GM19463 (cell line): ENCODE data around the gene TOMM7.
"Not testable (repeated sequence)": the region's sequence is repeated elsewhere in the genome, so short reads cannot be mapped to it uniquely, and the experiment has no call there.

ENCODE experiments used
- ATAC-seq: cut with Tn5 transposase; IDR thresholded peaks from one replicate; pipeline ENCODE4 v1.9.1; 2021; ENCODE audit warnings: mild to moderate bottlenecking, moderate library complexity; ENCODE audit not compliant: unreplicated experiment

Gene TOMM7

DNA sequence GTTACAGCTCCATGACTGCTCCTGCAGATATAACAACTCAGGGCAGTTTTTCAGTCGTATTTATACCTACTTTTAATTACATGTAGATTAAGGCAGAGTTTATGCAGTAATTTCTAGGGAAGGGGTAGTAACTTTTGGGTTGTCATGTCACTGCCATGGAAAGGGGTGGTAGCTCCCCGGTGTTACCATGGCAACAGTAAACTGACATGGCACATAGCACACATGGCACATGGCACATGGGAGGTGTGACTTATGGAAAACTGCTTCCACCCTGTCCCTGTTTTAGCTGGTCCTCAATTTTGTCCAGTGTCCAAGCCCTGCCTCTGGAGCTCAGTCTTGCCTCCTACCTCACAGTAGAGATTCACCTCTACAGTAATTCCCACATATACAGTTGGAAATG is 3.9 kb upstream of the TOMM7 start:
- no peak for ATAC-seq

DNA sequence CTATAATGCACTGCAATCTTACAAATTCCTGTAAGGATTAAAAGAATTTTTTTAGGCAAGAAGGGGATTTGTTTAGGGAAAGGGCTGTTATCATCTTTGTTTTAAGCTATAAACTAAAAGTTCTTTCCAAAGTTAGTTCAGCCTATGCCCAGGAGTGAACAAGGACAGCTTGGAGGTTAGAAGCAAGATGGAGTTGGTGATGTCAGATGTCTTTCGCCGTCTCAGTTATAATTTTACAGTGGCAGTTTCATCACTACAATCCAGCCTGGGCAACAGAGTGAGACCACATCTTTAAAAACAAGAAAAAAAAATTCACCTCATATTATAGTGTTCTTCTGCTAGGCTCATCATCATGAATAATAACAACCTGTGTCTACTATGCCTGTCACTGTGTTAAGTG is 2.1 kb upstream of the TOMM7 start:
- no peak for ATAC-seq

DNA sequence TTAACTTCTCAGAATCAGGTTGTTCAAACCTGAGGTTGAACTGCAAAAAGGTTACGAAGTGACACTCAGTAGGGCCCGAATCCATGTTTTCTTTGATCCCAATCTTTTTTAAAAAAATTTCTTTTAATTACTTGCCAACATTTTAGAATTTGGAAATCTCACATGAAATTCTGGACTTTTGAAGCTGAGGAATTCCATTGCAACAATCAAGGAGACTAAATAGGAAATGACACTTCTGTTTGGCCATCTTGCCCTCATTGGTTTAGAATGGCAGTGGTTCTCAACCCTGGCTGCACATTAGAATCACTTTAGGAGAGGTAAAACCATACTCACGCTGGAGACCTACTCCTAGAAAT is 471 bp upstream of the TOMM7 start:
- no peak for ATAC-seq

DNA sequence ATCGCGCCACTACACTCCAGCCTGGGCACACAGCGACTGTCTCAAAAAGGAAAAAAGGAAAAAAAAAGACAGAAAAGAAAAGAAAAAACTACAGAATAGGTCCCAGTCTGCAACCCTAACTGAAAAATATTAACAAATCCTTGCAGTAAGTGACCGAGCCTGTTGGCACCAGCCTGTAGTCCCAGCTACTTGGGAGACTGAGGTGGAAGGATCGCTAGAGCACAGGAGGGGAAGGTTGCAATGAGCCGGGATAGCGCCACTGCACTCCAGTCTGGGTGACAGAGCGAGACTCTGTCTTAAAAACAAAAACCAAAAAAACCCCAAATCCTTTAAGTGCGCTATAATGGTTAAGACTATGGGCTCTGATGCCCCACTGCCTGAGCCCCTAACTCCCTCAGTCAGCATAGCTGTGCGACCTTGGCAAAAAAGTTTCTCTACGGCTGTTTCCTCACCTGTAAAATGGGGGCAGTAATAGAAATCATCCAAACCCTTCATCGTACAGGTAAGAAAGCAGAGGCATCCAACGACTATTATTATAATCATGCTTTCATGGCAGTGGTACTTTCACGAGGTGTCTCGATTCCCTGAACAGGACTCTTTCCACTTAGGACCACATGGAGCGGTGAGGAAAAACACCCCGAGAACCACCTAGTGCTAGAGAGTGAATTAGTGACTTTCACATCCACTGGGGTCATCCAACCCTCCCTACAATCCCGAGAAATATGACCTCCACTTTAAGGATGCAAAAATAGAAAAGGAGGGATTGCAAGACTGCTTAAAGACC is 755 bp downstream of the TOMM7 start:
- no peak for ATAC-seq

DNA sequence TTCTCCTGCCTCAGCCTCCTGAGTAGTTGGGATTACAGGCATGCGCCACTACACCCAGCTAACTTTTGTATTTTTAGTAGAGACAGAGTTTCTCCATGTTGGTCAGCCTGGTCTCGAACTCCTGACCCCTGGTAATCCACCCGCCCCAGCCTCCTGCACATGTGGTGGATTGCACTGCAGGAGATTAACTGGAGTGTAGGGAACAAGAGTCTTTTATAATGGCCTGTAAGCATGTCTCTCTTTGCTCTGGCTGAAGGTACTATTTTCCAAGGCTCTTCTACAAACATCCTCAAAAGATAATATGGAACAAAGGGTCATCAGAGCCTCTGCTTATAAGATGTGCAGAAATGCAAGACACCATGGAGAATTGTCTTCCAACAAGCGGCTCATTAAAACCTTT is 3.2 kb downstream of the TOMM7 start:
- no peak for ATAC-seq

DNA sequence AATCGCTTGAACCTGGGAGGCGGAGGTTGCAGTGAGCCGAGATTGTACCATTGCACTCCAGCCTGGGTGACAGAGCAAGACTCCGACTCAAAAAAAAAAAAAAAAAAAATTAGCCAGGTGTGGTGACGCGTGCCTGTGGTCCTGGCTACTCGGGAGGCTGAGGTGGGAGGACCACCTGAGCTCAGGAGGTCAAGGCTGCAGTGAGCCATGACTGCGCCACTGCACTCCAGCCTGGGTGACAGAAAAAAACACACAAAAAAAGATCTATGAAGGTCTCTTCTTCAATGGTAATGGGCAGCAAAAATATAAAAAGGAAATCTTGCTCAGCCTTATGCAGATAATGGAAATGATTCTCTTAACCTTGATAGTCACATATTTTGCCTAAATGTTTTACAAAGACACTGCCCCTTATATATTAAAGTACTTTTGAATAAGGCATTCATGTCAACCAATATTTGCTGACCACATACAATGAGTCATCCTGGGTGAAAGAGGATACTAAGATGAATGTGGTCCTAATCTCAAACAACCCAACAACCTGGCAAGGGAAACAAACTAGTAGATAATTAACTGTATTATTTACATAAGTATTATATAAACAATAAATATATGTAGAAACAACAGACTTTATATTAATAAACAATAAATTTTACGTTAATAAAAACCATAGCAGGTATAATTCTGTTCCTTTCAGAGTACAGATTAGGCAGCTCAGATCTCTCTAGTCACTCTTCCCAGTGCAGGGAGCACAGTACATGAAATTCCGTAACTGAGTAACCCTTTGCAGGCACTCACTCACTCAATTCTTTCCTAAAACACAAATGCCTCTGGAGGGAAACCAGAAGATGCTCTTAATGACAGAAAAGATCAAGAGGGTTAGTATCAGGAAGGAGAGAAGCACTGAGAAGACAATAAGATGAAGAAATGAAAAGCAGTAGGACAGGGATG is 8.1 kb downstream of the TOMM7 start:
- ATAC-seq, result no peak

DNA sequence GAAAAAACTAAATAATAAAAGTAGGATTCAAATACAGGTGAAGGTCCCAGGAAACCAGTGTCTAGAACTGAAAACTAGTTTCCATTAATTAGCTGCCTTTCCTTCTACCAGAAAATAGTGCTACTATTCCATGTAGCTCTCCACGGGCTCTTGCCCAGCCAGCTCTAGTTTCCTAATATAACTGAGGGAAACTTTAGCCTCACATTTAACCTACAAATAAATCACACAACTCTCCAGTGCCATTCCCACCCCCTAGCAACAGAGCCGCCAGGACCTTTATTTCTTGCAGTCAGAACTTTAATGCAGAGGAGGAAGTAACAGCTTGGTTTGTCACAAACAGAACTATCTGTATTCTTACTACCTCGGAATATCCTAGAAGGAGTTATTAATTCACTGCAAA is 10.3 kb downstream of the TOMM7 start:
- no peak for ATAC-seq

DNA sequence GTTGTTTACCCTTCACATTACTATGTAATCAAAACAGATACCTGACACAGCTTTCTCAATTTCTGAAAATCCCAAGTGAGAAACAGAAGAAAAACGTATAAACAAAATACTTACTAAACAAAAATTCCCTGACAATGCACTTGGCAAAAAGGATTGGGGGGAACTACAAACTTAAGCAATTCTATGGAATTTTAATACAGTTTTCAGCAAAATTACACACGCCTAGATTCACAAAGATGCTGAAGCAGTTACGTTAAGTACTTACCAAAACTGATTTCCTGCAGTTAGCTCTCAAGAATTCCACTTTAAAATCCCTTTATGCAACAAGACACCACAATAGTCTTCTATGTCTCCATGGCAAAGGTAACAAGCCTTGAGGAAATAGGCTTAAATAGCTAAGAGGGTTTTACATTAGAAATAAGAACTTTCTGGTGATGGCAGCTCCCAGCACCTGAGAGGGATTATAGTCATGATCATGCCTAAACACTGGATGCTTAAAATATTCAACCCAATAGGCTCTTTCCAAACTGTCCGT is 10.8 kb downstream of the TOMM7 start:
- ATAC-seq, result no peak

DNA sequence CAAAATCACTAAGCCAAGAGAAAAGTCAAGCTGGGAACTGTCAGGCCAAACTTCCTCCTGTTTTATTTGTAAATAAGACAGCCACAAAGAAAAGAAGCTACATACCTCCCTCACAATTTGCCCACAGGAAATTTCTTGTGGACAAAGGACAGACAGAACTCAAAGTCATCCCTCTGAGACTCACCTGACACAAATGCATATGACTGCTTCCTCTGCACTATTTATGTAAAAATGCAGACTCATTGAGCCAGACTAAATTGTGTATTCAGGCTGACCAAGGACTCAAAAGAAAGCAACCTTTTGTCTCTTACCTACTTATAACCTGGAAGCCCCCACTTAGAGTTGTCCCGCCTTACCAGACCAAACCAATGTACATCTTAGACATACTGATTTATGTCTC is 11.8 kb downstream of the TOMM7 start:
- no peak for ATAC-seq

DNA sequence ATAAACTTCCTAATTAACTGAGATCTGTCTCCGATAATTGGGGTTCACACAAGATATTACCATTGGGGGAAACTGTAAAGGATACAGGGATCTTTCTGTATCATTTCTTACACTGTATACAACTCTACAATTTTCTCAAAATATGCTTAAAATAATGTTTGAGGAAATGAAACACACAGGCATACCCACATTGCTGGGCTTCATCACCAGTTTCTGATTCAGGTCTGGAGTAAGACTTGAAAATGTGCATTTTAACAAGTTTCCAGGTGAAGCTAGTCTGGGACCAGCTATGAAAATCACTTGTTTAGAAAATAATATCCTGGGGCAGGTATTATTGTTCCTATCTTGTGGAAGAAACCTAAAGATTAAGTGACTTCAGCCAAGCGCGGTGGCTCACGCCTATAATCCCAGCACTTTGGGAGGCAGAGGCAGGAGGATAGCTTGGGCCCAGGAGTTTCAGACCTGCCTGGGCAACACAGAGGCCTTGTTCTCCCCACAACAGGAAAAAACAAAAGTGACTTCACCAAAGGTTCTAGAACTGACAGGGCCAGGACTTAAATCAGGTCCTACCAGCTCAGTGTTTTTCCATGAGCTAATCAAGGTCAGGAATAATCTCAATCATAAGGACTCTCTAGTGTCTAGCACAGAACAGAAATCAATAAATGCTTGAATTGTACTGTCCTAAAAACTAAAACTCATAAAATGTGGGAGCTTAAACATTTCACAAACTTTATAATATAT is 12.6 kb downstream of the TOMM7 start:
- no peak for ATAC-seq

DNA sequence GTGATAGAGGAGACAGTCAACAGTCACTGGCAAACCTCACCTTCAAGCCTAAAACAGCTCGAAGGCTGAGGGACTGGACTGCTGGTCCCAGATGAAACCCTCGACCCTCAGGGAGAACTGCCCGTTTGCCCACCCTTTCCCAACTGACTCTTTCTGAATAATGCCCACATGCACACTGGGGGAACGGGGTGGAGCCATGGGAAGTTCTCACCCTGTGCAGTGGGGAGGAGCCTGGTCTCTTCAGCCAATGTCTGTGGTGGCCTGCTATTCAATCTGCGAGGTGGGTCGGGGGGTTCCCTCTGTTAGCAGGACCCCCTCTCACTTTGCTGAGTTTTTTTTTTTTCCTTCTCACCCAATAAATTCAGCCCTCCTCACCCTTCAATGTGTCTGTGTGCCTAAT is 14.5 kb downstream of the TOMM7 start:
- no peak for ATAC-seq

DNA sequence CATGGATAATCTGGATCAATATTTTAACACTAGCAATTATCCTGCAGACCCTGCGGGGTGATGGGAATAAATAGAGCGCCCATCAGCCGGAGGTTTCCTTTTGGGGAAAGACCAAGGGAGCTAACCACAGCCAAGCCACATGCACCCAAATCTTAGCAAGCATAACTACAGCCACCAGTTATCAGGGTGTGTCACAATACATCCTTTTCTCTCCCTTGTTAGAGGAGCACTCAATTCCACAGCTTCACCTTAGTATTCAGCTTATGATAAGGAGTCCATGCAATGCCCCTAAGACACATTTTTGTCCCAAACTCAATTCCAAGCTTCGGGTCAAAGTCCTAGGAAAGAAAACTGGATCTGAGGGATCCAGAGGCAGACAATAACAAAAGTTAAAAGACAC is 15.9 kb downstream of the TOMM7 start:
- no peak for ATAC-seq

DNA sequence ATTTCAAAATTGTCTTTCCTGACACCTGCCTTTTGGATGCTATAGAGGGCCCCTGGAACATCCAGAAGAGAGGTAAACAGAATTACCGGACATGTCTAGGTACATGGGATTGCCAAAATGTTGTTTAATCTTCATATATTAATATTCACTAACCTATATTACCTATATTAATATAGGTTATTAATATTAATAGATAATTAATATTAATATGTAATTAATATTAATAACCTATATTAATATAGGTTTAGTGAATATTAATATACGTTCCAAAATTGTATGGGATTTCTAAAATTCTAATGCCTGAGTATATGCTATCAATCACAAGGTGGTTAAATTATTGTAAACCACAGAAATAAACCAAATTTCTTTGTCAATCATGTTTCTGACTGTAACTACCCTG is 17.4 kb downstream of the TOMM7 start:
- ATAC-seq, result no peak

DNA sequence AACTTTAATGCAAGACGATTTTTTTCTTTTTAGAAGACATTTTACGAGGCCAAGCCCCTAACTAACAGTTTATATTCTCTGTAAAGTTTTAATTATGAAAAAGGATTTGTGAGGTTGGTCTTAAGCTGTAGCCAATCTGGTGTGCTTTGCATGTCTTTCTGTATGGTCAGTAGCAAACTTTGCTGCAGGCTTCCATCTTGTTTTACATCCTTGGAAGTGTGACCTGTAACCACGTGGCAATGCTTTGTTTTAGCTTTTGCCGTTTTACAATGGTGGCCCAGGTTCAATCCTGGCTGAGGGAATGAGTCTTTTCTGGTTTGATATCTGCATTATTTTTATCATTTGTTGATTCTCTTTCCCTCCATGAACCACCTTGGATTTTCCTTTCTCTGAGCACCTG is 19.8 kb downstream of the TOMM7 start:
- ATAC-seq, result not testable (repeated sequence)

DNA sequence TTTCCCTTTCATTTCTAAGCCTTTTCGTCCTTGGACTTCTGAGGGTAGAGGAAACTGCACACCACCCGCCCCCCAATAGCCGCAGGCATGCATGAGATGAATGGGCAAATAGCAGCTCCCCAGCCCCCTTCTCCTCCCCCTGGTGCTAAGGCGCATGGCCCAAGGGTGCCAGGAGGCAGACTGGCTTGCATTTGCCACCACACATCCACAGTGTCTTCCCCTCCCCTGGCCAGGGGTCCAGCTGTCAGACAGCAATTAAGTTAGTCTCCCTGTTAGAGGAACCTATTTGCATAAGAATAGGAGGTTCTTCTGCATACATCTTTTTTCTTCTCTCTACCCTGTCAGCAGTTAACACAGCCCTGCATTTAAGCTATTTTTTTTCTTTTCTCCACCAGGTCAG is 20.2 kb downstream of the TOMM7 start:
- ATAC-seq, result no peak

DNA sequence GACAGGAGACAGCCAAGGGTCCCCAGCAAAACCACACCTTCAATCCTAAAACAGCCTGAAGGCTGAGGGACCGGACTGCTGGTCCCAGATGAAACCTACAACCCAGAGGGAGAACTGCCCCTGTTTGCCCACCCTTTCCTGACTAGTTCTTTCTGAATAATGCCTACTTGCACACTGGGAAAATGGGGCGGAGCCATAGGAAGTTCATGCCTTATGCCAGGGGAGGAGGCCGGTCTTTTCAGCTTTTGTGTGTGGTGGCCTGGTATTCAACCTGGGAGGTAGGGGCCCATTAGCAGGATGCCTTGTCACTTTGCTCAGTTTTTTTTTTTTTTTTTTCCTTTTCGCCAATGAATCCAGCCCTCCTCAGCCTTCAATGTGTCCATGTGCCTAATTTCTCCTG is 20.7 kb downstream of the TOMM7 start:
- ATAC-seq, result no peak

DNA sequence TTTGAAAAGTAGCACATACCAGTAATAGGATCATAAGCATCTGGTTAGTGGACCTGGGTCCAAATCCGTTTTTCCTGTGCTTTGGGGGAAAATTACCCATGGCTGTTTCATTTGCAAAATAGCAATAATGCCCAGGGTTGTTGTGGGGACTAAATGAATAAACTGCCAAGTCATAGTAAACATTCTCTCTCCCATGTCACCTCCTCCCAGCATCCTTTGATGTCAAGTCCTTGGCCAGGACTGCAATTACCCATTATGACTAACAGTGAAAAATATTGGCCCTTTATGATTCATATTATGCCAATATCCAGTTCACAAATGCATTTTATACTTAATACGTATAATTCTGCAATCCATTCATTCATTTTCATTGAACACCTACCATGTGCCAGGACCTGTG is 23.0 kb downstream of the TOMM7 start:
- ATAC-seq, result no peak

DNA sequence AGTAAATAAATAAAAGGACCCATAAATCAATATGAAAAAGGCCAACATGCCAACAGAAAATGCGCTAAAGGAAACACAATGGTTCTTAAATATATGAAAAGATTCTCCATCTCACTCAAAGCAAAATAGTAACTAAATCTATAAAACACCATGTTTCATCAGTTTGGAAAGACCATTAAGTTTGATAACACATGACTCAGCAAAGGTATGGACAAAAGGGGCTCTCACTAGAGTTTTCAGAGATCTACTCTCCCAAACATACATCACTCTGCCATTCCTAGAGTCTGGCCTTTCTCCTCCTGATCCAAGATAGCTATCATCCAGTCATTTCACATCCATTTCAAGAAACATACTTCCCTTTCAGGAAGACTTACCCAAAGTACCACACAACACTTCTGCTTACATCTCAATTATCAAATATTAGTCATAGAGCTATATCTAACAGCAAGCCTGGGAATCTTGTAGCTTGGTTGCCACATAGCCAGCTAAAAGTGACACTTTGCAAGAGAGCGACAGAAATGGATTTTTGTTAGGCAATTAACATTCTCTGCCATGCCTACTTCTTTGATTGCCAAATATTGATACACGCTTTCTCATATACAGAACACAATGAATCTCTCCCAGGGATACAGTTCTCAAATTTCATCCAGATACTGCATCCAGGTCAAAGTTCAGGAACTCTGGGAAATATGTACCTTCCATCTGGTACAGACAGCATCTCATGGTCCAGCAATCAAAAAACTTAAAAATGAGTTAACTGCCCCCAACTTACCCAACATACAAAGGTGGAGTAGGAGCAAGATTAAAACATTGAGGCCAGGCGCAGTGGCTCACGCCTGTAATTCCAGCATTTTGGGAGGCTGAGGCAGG is 28.8 kb downstream of the TOMM7 start:
- no peak for ATAC-seq

DNA sequence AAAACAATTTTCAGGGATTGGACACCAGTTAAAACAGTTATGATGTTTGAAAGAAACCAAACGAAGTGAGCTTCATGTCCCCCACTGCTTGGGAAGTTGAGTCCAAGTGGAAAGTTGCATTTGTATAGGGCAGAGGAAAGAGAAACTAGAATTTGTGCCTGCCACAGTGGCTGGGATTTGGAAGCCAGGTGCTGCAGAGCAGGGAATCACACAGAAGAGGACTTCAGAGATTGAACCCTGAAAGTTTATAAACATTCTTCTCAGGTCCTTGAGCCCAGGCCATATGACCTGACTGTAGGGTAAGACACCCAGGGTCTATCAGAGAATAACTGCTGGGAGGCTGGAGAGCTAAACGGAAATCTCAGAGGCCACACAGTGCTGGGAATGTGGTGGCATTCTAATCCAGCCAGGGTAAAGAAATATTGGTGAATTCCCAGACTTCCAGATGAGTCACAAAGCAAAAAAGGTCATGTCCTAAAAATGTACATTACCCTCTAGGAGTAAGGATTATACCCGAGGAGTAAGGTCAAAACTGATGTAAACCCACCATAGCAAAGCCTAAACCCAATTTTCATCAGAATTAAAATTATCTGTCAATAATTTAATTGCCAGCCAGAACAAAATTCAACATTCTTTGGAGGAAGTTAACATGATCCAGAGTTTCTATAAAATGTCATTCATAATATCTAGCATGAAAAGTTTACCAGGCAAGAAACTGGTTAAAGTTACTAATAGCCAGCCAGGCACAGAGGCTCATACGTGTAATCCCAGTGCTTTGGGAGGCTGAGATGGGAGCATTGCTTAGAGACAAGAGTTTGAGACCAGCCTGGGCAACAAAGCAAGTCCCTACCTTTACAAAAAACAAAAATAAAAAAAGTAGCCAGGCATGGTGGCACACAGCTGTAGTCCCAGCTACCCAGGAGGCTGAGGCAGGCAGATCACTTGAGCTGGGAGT is 31.2 kb downstream of the TOMM7 start:
- no peak for ATAC-seq
